Activated T-helper 9 cell treated with anti-CD3 and anti-CD28 coated beads, Interleukin-2, amount 50 U/mL, for 16 hours (primary cell): ENCODE results near the gene BLOC1S6.
A peak's percentile ranks its signal among the peaks of the same experiment; 100 is the strongest.

Experiments used
- DNase-seq: peaks from one replicate; pipeline ENCODE4 v3.0.0-alpha.2; 2020; ENCODE audit warnings: low read depth

Gene BLOC1S6, protein sequence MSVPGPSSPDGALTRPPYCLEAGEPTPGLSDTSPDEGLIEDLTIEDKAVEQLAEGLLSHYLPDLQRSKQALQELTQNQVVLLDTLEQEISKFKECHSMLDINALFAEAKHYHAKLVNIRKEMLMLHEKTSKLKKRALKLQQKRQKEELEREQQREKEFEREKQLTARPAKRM

DNA sequence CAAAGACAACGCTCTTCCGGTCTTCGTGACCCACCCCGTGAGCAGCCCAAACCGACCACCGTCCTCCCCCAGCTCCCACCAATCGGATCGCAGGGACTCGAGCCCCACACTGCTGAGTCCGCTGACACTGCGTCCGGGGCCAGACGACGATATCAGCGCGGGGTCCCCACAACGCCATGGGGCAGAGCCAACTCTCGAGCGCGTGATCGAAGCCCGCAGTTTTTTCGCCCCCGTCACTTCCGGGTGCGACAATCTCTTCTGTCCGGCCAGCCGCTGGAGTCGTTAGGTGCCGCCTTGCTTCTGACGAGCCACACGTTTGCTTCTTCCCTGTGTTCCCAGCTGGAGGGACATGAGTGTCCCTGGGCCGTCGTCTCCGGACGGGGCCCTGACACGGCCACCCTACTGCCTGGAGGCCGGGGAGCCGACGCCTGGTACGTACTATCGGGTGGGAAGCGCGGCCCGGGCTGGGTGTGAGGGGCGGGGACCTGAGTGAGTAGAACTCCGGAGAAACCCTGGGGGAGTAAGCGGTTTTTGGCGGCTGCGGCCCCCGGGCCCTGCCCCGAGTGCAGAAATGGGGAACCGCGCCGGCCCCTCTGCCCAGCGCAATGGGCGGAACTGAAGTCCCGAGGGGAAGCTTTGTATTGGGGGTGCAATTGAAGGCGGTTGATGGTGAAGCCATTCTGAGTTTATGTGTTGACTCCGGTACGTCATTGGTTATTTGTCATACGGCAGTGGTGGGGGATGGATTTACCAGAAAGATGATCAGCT, at the start of gene BLOC1S6:
Gene BLOC1S6, plus strand, starts transcription at position 285 of the 768 bp plus-strand sequence. Its CDS starts 65 bp downstream, at position 350.
- peak; percentile 79 for DNase-seq

DNA sequence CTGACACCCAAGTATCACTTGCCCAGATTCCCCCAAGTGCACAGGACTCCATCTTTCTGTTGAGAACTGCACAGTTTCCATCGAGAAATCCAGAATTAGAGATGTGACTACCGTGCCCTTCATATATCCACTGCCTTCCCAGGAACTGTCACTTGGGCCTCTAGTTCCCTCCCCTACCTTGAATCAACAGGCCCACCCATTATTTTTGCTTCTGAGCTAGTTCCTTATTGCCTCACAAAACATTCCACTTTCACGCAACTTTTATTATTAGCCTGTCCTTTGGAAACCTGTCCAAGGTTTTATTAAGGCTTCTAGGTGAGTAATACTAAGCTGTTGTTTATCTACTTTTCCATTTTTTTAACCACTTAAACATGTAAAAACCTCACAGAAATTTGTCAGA, 47.5 kb upstream of the BLOC1S6 start:
- DNase-seq = no peak

DNA sequence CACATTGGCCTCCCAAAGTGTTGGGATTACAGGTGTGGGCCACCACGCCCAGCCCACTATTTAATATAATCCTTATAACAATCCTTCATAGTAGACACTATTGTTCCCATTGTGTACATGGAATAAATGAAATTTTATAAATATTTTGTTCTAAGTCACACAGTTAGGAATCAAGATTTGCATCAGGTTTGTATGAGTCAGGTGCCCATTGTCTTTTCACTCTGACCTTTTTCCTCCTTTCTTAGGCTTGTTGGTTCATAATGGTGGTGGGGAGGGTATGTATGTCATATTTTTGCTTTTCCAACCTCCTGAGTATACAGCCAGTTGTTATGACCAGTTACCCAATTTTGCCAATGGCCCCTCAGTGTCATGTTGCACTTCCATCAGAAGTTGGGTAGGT, 46.6 kb upstream of the BLOC1S6 start:
- DNase-seq = no peak

DNA sequence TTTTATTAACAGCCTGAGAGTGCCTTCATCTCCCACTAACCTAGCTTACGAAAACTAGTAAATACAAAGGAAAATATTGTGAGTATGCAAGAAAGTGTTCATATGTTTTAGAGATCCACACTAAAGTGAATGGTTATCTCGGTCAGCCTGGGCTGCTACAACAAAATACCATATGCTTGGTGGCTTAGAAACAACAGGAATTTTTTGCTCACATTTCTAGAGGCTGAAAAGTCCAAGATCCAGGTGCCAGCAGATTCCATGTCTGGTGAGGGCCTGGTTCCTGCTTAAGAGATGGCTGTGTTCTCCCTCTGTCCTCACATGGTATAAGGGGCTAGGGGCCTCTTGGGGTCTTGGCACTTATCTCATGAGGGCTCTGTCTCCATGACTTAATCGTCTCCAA, 44.1 kb upstream of the BLOC1S6 start:
- DNase-seq = no peak

DNA sequence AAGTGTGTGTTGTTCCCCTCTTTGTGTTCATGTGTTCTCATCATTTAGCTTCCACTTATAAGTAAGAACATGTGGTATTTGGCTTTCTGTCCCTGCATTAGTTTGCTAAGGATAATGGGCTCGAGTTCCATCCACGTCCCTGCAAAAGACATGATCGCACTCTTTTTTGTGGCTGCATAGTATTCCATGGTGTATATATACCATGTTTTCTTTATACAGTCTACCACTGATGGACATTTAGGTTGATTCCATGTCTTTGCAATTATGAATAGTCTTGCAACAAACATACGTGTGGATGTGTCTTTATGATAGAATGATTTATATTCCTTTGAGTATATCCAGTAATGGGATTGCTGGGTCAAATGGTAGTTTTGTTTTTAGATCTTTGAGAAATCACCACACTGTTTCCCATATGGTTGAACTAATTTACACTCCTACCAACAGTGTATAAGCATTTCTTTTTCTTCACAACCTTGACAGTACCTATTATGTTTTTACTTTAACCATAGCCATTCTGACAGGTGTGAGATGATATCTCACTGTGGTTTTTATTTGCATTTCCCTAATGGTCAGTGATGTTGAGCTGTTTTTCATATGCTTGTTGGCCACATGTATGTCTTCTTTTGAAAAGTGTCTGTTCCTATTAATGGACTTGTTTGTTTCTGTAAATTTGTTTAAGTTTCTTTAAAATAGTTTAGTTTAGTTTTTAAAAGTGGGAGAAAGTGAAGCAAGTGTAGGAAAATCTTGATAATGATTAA, 42.7 kb upstream of the BLOC1S6 start:
- no peak for DNase-seq

DNA sequence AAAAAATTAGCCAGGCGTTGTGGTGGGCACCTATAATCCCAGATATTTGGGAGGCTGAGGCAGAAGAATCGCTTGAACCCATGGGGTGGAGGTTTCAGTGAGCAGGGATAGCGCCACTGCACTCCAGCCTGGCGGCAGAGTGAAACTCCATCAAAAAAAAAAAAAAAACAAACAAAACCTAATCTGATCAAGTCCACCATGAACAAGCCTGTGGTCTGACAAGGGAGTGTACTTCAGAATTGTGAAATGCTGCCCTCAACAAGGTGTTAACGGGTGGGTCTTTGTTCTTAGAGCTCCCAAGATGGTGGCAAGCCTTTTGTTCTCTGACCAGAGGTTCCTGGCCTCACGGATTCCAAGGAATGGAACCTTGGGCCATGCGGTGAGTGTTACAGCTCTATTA, 40.4 kb upstream of the BLOC1S6 start:
- DNase-seq = no peak

DNA sequence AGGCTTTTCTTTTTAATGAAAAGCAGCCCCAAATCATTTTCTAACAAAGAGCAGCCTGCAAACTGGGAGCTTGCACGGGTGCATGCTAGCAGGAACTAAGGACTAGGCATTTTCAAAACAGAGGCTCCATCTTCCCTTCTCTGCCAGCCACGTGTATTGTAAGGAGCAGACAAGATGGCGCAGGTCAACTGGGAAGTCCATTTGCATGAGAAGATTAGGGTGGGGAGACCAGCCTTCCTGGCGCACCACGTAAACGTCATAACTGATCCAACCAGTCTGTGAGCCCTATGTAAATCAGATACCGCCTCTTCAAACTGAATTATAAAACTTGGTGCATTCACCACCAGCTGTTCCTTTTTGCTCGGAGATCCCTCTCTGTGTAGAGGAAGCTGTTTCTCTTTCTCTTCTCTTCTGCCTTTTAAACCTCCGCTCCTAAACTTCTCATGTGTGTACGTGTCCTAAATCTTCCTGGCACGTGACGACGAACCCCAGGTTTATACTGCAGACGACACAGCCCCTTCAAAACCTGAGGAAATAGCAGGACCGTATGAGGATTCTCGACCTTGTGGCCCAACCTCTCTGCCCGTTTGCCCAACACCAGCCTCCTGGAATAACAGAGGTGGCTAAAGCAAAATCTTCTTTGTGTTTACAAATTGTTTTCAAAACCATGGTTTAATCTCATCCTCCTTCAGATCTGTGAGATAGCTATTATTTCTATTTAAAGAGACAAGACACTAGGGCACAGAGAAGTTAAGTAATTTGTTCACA, 38.2 kb upstream of the BLOC1S6 start:
- DNase-seq = no peak

DNA sequence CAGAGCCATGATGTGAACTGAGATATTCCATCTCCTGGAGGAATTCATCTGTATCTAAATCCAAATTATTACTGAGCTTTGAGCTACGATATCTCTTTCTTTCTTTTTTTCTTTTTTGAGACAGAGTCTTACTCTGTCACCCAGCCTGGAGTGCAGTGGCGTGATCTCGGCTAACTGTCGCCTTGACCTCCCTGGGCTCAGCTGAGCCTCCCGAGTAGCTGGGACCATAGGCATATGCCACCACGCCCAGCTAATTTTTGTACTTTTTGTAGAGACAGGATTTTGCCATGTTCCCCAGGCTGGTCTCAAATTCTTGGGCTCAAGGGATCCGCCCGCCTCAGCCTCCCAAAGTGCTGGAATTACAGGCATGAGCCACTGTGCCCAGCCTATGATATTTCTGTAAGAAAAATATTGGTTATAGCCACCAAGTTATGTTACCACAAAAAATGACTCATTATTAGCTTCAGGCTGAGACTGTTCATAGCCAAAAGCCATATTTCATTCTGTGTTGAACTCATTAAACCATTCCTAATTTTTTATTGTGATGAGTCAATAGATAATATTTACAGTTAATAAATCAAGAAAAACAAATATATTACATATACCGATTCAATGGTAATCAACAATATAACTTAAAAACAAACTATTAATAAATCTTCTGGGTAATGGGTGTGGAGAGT, 37.5 kb upstream of the BLOC1S6 start:
- no peak for DNase-seq

DNA sequence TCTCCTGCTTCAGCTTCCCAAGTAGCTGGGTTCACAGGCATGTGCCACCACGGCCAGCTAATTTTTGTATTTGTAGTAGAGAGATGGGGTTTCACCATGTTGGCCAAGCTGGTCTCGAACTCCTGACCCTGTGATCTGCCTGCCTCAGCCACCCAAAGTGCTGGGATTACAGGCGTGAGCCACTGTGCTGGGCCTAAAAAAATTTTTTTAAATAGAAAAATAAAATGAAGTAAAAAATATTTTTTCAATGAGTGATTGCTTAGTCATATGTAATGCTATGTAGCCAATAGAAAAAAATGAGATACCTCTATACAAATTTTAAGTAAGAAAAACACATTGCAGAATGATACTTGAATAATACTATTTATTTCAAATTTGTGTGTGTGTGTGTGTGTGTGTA, 36.7 kb upstream of the BLOC1S6 start:
- DNase-seq = no peak

DNA sequence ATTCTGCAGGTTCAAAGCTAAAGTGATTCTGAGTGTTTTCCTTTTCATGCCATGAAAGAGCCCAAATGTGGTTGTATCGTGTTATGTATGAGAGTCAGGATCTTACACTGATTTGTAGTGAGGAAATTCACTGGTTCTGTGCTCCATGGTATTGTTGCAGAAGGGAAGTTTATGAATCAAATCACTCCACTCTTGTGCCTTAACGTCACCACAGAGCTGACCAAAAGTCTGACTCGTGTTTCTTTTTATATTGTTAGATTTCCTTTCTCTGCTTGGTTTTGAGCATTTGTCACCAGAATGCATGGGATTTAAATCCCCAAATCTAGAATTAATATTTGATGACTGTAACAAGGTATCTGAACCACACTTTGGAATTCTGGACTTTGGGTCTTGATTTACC, 35.5 kb upstream of the BLOC1S6 start:
- DNase-seq = no peak

DNA sequence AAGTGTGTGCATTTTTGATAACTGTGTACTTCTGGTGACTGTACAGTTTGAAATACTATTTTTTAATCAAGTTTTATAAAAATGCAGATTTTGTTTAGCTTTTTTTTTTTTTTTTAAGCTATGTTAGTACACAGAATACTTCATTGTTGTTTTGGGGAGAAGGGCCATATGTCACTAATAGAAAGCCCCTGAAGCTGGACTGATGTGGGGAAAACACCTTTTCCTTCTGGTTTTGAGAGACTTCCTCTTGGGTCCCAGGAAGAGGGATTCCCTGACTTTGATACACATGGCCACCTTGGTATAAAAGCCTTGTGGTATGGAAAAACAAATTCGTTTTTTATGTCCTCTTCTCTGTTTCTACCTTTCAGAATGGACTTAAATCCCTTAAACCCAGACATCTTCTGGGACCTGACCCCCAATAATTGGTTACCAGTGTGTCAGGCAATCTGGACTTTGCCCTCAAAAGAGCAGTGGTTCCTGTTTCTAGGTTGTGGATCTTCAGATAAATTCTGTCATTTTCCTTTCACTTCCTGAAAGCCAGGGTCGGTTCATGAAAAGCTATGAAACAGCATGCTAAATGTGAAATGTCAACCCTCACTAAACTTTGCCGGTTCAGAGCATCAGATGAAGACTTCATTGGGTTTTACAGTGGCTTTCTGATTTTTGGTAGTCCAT, 31.1 kb upstream of the BLOC1S6 start:
- no peak for DNase-seq

DNA sequence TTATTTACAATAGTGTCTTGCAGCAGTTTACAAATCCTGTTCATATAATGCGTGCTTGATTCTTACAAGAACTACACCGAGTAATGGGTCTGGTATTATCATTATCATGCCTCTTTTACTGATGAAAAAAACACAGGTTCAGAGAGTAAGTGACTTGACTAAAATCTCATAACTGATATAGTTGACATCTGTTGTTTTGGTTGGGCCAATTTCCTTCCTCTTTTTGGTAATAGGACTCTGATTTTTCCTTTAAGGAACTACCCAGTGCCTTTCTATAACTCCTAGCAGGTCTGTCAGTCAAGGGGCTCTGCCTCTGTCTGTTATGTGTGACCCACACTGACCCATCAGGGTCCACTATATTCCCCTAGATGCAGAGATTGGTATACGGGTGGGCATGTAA, 14.6 kb upstream of the BLOC1S6 start:
- no peak for DNase-seq

DNA sequence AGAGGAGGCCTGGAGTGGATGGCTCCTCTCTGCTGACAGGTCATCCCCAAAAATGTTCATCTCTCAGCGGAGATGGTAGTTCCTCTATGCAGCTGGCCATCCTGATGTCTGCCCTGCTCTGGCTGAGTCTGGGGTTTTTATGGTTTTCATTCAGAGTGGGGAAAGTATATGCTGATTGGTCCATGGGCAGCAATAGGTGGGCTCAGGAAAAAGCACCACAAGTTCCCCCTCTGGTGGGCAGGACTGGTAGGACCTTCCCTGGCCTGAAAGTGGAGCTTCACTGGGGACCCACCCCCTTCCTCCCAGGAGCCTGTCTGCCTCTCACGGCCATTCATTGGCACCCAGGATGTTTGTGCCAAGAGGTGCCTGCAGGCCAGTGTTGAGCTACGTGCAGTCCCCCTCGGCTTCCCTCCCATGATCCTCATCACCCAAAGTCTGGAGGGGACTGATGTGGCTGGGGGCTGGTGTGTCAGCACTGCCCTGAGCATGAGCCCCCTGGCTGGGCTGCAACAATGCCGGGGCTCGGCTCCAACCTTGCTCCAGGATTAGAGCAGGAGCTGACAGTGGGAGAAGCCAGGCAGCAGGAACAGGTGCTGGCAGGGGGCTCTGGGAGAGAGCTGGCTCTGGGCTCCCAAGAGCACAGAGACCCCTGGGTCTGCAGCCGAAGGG, 13.1 kb upstream of the BLOC1S6 start:
- no peak for DNase-seq

DNA sequence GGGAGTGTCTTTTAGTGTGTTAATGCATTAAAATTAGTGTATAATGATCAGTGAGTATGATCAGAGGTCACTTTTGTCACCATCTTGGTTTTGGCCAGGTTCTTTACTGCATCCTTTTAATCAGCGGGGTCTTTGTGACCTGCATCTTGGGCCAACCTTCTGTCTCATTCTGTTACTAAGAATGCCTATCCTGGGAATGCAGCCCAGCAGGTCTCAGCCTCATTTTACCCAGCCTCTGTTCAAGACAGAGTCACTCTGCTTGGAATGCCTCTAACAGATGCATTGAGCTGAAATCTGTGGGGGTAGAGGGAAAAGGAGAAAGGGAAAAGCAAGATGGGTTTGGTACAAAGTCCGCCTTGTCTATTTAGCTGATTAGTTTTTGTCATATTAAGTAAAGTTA, 5.3 kb upstream of the BLOC1S6 start:
- DNase-seq = no peak

DNA sequence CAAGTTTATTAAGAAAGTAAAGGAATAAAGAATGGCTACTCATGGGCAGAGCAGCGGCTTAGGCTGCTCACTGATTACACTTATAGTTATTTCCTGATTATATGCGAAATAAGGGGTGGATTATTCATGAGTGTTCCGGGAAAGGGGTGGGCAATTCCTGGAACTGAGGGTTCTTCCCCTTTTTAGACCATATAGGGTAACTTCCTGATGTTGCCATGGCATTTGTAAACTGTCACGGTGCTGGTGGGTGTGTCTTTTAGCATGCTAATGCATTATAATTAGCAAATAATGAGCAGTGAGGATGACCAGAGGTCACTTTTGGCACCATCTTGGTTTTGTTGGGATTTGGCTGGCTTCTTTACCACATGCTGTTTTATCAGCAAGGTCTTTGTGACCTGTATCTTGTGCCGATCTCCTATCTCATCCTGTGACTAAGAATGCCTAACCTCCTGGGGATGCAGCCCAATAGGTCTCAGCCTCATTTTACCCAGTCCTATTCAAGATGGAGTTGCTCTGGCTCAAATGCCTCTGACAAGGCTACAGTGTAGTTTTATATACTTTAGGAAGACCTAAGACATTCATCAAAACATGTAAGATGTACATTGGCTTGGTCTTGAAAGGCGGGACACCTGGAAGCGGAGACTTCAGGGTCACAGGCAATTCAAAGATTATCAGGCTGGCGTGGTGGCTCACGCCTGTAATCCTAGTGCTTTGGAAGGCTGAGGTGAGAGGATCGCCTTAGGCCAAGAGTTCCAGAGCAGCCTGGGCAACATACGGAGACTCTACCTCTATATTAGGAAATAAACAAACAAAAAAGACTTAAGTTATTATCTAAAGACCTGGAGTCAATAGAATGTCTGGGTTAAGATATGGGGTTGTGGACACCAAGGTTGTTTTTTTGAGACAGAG, 3.2 kb upstream of the BLOC1S6 start:
- no peak for DNase-seq

DNA sequence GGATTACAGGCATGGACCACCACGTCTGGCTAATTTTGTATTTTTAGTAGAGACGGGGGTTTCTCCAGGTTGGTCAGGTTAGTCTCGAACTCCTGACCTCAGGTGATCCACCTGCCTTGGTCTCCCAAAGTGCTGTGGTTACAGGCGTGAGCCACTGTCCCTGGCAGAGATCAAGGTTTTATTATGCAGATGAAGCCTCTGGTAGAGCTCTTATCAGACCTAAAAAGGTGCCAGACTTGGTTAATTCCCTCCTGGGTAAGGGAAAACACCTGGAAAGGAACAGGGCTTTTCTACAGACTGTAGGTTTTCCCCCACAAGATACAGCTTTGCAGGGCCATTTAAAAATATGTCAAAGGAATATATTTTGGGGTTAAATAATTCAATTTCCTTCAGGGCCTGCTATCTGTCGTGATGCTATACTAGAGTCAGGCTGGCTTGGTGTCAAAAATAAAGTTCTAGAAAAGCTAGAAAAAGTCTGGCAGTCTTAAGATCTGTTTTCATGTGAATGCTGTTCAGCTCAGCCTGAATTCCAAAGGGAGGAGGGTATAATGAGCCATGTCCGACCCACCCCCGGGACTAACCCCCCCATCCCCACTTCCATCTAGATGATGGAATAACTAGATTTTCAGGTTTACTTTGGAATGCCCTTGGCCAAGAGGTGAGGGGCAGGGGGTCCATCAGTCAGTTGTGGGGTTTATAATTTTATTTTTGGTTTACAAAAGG, 1.9 kb upstream of the BLOC1S6 start:
- no peak for DNase-seq

DNA sequence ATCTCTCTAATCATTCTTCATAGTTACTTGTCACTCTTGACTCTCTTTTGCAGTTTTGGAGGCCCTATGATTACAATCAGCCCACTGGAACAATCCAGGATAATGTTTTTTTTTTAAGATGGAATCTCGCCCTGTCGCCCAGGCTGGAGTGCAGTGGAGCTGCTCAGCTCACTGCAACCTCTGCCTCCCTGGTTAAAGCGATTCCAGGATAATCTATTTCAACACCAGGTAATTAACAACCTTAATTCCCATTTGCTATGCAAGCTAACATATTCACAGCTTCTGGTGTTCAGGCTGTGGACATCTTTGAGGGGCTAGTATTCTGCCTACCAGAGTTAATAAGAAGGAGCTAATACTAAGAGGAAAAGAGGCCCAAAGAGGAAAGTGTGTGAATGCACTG, 1.1 kb upstream of the BLOC1S6 start:
- DNase-seq = no peak

DNA sequence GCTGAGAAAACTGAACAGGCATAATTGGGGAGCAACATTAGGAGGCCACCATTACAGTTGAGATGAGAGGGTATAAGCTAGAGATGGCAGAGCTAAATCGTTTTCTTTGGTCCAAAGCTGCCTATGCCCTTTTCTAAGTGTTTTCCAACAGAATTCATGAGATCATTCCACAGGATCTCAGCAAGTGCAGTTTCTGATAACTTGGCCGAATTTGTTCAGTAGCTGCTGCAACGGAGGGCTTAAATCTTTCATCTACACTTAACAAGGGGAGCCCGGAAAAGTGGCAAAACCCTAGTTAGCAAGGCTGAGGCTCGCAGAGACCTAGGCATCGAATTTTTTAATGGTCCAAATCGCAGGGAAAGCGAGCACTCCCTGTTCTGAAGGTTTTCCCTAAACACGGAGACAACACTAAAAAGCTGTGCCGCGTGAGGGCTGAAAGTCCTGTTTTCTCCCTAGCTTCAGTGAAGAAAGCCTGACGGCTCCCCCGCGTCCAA, 531 bp upstream of the BLOC1S6 start:
- DNase-seq = no peak

DNA sequence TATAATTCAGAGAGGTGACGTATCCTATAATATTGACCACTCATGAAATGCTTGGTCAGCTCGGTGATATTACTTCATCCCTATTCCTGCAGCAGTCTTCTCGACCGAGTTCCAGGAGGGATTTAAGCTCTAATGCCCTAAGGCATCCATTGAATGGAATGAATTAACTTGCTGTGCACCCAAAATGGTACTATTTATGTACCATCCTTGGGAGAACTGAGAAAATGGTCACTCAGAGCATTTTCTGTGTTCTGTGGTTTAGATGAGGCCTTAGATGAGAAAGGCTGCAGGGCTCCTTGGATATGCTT, 638 bp downstream of the BLOC1S6 start:
- DNase-seq = no peak
